ENCODE measurements around the gene ATP11A. TPM values are rescaled to one million over a fixed set of nuclear protein-coding genes. Genes with fewer than 3 reads are reported as not detected.

ATP11A gene
- total RNA-seq, 1 experiment from 2014 or later: 8.7 TPM

GRCh38 chr13:112814905-112815585, 125.2 kb downstream of the ATP11A start:
- H3K9me3 ChIP-seq (ENCODE audit: low read length): no peaks in the 10 kb centered on the region
- TF ChIP-seq EZH2 (IDR thresholded peaks at IDR 0.05; ENCODE audit: low read length, unreplicated experiment) (no peak), EZH2phosphoT487 (IDR thresholded peaks at IDR 0.05; ENCODE audit: borderline replicate concordance, low read length) (no peak), CTCF (conservative IDR thresholded peaks at IDR 0.05; ENCODE audit: low read depth, low read length) (no peak)
- H3K27ac ChIP-seq (ENCODE audit: low read length): no peak overlapping the region
- H3K36me3 ChIP-seq (ENCODE audit: low read depth, low read length): peaks cover 4% of the 10 kb centered on the region; the same call in 1 of the 2 replicates
- no peaks in the 10 kb centered on the region for H3F3A ChIP-seq (ENCODE audit: low read length, unreplicated experiment)
- no peak overlapping the region for H3K4me3 ChIP-seq (ENCODE audit: low read length)
- no peaks in the 10 kb centered on the region for H3K27me3 ChIP-seq (ENCODE audit: low read length)
- H3K9me2 ChIP-seq (replicated peaks; ENCODE audit: low read length): no peaks in the 10 kb centered on the region
- no TSS peak for BruUV-seq (replicated peaks)
- ATAC-seq (peak; percentile 78), DNase-seq (peak; percentile 34)
- ChIA-PET CTCF (no interaction called here), POLR2A (ENCODE audit: unreplicated experiment) (no interaction called here)
- H3K9ac ChIP-seq (ENCODE audit: low read length): no peak overlapping the region
- no peaks in the 10 kb centered on the region for H3K79me2 ChIP-seq (ENCODE audit: low read length)
- H3K4me1 ChIP-seq (ENCODE audit: insufficient read depth, low read length): no peaks in the 10 kb centered on the region
- no peak overlapping the region for H3K4me2 ChIP-seq (ENCODE audit: low read length)
- no peaks in the 10 kb centered on the region for H4K20me1 ChIP-seq (ENCODE audit: low read length)
- no peak overlapping the region for H2AFZ ChIP-seq (ENCODE audit: low read length)
- intact Hi-C loops (cut with micrococcal nuclease): no loop called here

- no TSS peak for BruUV-seq (replicated peaks)
- H4K20me1 ChIP-seq (ENCODE audit: low read length): no peaks in the 10 kb centered on the region
- intact Hi-C loops (cut with micrococcal nuclease): no loop called here
These were observed 126.0 kb downstream of the ATP11A start for GRCh38 chr13:112815871-112816270.

More at GRCh38 chr13:112815871-112816270, 126.0 kb downstream of the ATP11A start:
- no peak overlapping the region for H3K4me3 ChIP-seq (ENCODE audit: low read length)
- no peaks in the 10 kb centered on the region for H3K9me3 ChIP-seq (ENCODE audit: low read length)
- no peak for ATAC-seq
- no peaks in the 10 kb centered on the region for H3K9me2 ChIP-seq (replicated peaks; ENCODE audit: low read length)
- no peak for DNase-seq
- H3K4me2 ChIP-seq (ENCODE audit: low read length): no peak overlapping the region
- TF ChIP-seq EZH2phosphoT487 (IDR thresholded peaks at IDR 0.05; ENCODE audit: borderline replicate concordance, low read length) (no peak), CTCF (conservative IDR thresholded peaks at IDR 0.05; ENCODE audit: low read depth, low read length) (no peak), EZH2 (IDR thresholded peaks at IDR 0.05; ENCODE audit: low read length, unreplicated experiment) (no peak)
- H2AFZ ChIP-seq (ENCODE audit: low read length): no peak overlapping the region
- ChIA-PET CTCF (no interaction called here), POLR2A (ENCODE audit: unreplicated experiment) (no interaction called here)
- no peaks in the 10 kb centered on the region for H3K79me2 ChIP-seq (ENCODE audit: low read length)
- no peak overlapping the region for H3K27ac ChIP-seq (ENCODE audit: low read length)
- no peaks in the 10 kb centered on the region for H3K4me1 ChIP-seq (ENCODE audit: insufficient read depth, low read length)
- H3K27me3 ChIP-seq (ENCODE audit: low read length): no peaks in the 10 kb centered on the region
- peaks cover 4% of the 10 kb centered on the region; the same call in 1 of the 2 replicates for H3K36me3 ChIP-seq (ENCODE audit: low read depth, low read length)
- H3F3A ChIP-seq (ENCODE audit: low read length, unreplicated experiment): no peaks in the 10 kb centered on the region
- no peak overlapping the region for H3K9ac ChIP-seq (ENCODE audit: low read length)
